Ascending aorta (tissue), 2 donors: ENCODE measurements around the gene RFX6. TPM values are rescaled to one million over a fixed set of nuclear protein-coding genes. Genes with fewer than 3 reads are reported as not detected.
A peak's percentile ranks its signal among the peaks of the same experiment; 100 is the strongest.
"Not testable (repeated sequence)": the region's sequence is repeated elsewhere in the genome, so short reads cannot be mapped to it uniquely, and the experiment has no call there.

Experiments used
- DNase-seq, 2 donors: peaks; one replicate each; pipeline ENCODE4 v3.0.0-alpha.2; 2019; ENCODE audit warnings: low spot score in 2 of 2
- H3K27ac ChIP-seq, 2 donors: fragments of 200-600 bp; sonication (generic); one replicate each; pipeline ENCODE4 v1.5.1; 2016 to 2017; ENCODE audit warnings: mild to moderate bottlenecking in 1 of 2
- H3K27me3 ChIP-seq: fragments of 200-600 bp; sonication (generic); one replicate; pipeline ENCODE4 v1.5.1; 2017
- H3K36me3 ChIP-seq, 2 donors: fragments of 200-600 bp; sonication (generic); one replicate each; pipeline ENCODE4 v1.5.1; 2016
- H3K4me1 ChIP-seq, 2 donors: fragments of 200-600 bp; sonication (generic); one replicate each; pipeline ENCODE4 v1.5.1; 2016 to 2017; ENCODE audit warnings: mild to moderate bottlenecking in 1 of 2
- H3K4me3 ChIP-seq, 2 donors: fragments of 200-600 bp; sonication (generic); one replicate each; pipeline ENCODE4 v1.5.1; 2016 to 2017; ENCODE audit warnings: mild to moderate bottlenecking in 1 of 2
- H3K9me3 ChIP-seq, 2 donors: fragments of 200-600 bp; sonication (generic); one replicate each; pipeline ENCODE4 v1.5.1; 2016
- CTCF ChIP-seq, 3 experiments: fragments of 200-600 bp in 2 of 3; fragments of 450-650 bp in 1 of 3; sonication (generic) in 2 of 3; IDR thresholded peaks; one replicate each; pipeline ENCODE4 v1.5.1; 2016 to 2019; ENCODE audit warnings: antibody characterized with exemption in 3 of 3, mild to moderate bottlenecking in 1 of 3, moderate library complexity in 1 of 3
- intact Hi-C: fragments of 100-400 bp; cut with DNase I; formaldehyde crosslinking; loops from one replicate; pipeline ENCODE4 v1.15.1; 2023
- total RNA-seq: library from RNA; depleted of rRNA; stranded (reverse); fragments of >200 nt; gene quantifications from one replicate; pipeline ENCODE4 v1.1.0, GENCODE V29; 2016

RFX6 gene
- total RNA-seq, result not detected

GRCh38 chr6:116876635-116877611, at the start of gene RFX6:
TSS of gene RFX6 (plus strand) at chr6:116877242. CDS start at chr6:116877276, 34 bp downstream.
- no peak for TF ChIP-seq CTCF (IDR thresholded peaks at IDR 0.05)
- intact Hi-C loops, result no loop called here
- Histone ChIP-seq H3K27ac (no peak within 1 kb of the TSS), H3K9me3 (no peaks in the 10 kb centered on the region), H3K36me3 (no peaks in the 10 kb centered on the region), H3K27me3 (no peaks in the 10 kb centered on the region), H3K4me3 (peak within 1 kb of the TSS; percentile 31 to 39), H3K4me1 (peaks cover 0 to 3% of the 10 kb centered on the region in 2 donors)
- no peak for DNase-seq

- intact Hi-C loops, result no loop called here
- peaks cover 0 to 6% of the 10 kb centered on the region in 2 donors for H3K9me3 ChIP-seq
- no peak for DNase-seq
- H3K4me1 ChIP-seq, result no peaks in the 10 kb centered on the region
- no peaks in the 10 kb centered on the region for H3K27me3 ChIP-seq
- no peak for TF ChIP-seq CTCF (IDR thresholded peaks at IDR 0.05)
- H3K27ac ChIP-seq, result no peak overlapping the region
- no peaks in the 10 kb centered on the region for H3K36me3 ChIP-seq
- H3K4me3 ChIP-seq, result no peak overlapping the region
These were observed 49.3 kb upstream of the RFX6 start for GRCh38 chr6:116827561-116828240.

- H3K9me3 ChIP-seq, result no peaks in the 10 kb centered on the region
- no peaks in the 10 kb centered on the region for H3K4me1 ChIP-seq
- H3K36me3 ChIP-seq, result no peaks in the 10 kb centered on the region
- H3K4me3 ChIP-seq, result no peak within 1 kb of the TSS
- no peaks in the 10 kb centered on the region for H3K27me3 ChIP-seq
- DNase-seq, result no peak
- intact Hi-C loops, result no loop called here
- TF ChIP-seq CTCF (IDR thresholded peaks at IDR 0.05), result no peak
- no peak within 1 kb of the TSS for H3K27ac ChIP-seq
These were observed 48.1 kb upstream of the RFX6 start, which contains the start of gene GPRC6A for GRCh38 chr6:116828983-116829382. TSS of gene GPRC6A (minus strand) at chr6:116829083. CDS start at chr6:116829013, 70 bp downstream.

- H3K4me1 ChIP-seq, DNase-seq, H3K27ac ChIP-seq, H3K4me3 ChIP-seq, H3K27me3 ChIP-seq, H3K9me3 ChIP-seq, intact Hi-C loops, H3K36me3 ChIP-seq: not testable (repeated sequence)
These were observed 42.5 kb upstream of the RFX6 start for GRCh38 chr6:116834526-116834925.

- no peak for DNase-seq
- H3K27ac ChIP-seq, result no peak overlapping the region
These were observed 40.3 kb upstream of the RFX6 start for GRCh38 chr6:116836606-116837342.

More at GRCh38 chr6:116836606-116837342, 40.3 kb upstream of the RFX6 start:
- intact Hi-C loops, result no loop called here
- Histone ChIP-seq H3K4me1 (no peaks in the 10 kb centered on the region), H3K36me3 (no peaks in the 10 kb centered on the region), H3K4me3 (no peak overlapping the region), H3K9me3 (no peaks in the 10 kb centered on the region), H3K27me3 (no peaks in the 10 kb centered on the region)
- TF ChIP-seq CTCF (IDR thresholded peaks at IDR 0.05), result no peak
